GM23338 (cell line): ENCODE data around the gene SSBP2. TPM values are rescaled to one million over a fixed set of nuclear protein-coding genes. Genes with fewer than 3 reads are reported as not detected.

Source experiments
- ATAC-seq: fragments of 200-7000 bp; cut with Tn5 transposase; 3 replicates; pipeline ENCODE4 v1.9.1; 2020
- DNase-seq: peaks from one replicate; pipeline ENCODE4 v3.0.0-alpha.2; 2015; ENCODE audit warnings: low spot score
- H2AFZ ChIP-seq: fragments of 200-600 bp; sonication (generic); 2 replicates; pipeline ENCODE4 v1.8.0; 2016; ENCODE audit warnings: antibody characterized with exemption, mild to moderate bottlenecking, moderate library complexity
- H3F3A ChIP-seq: fragments of 200-600 bp; sonication (generic); replicated peaks from 2 replicates; pipeline ENCODE4 v1.8.0; 2017; ENCODE audit warnings: antibody characterized with exemption, mixed run types, low read depth
- H3K27ac ChIP-seq: fragments of 200-600 bp; sonication (generic); 2 replicates; pipeline ENCODE4 v1.6.1; 2016; ENCODE audit warnings: low read depth
- H3K27me3 ChIP-seq: fragments of 200-600 bp; sonication (generic); 2 replicates; pipeline ENCODE4 v1.8.0; 2016; ENCODE audit warnings: mild to moderate bottlenecking, mixed run types, moderate library complexity; ENCODE audit not compliant: insufficient read depth
- H3K36me3 ChIP-seq: fragments of 200-600 bp; sonication (generic); 2 replicates; pipeline ENCODE4 v1.8.0; 2016; ENCODE audit warnings: mild to moderate bottlenecking; ENCODE audit not compliant: insufficient read depth
- H3K4me1 ChIP-seq: fragments of 200-600 bp; sonication (generic); 2 replicates; pipeline ENCODE4 v1.8.0; 2016; ENCODE audit warnings: mild to moderate bottlenecking, moderate library complexity; ENCODE audit not compliant: insufficient read depth
- H3K4me2 ChIP-seq: fragments of 200-600 bp; sonication (generic); 2 replicates; pipeline ENCODE4 v1.7.1; 2017; ENCODE audit warnings: mixed run types
- H3K4me3 ChIP-seq: fragments of 200-600 bp; sonication (generic); 2 replicates; pipeline ENCODE4 v1.6.1; 2016; ENCODE audit warnings: mixed run types
- H3K79me2 ChIP-seq: fragments of 200-600 bp; sonication (generic); replicated peaks from 2 replicates; pipeline ENCODE4 v1.8.0; 2017; ENCODE audit warnings: mild to moderate bottlenecking; ENCODE audit not compliant: insufficient read depth
- H3K9me2 ChIP-seq: fragments of 200-600 bp; sonication (generic); 2 replicates; pipeline ENCODE4 v1.8.0; 2017; ENCODE audit not compliant: insufficient read depth
- H4K20me1 ChIP-seq: fragments of 200-600 bp; sonication (generic); replicated peaks from 2 replicates; pipeline ENCODE4 v1.8.0; 2017; ENCODE audit warnings: mild to moderate bottlenecking; ENCODE audit not compliant: insufficient read depth
- H3K27ac Mint-ChIP-seq: 2 replicates; pipeline ENCODE4 v1.8.0; 2020; ENCODE audit warnings: inconsistent platforms, mild to moderate bottlenecking, moderate library complexity, mixed read lengths
- H3K27me3 Mint-ChIP-seq: 3 replicates; pipeline ENCODE4 v1.8.0; 2022; ENCODE audit warnings: low read depth, mild to moderate bottlenecking, moderate library complexity, mixed read lengths, inconsistent platforms; ENCODE audit not compliant: insufficient read depth, poor library complexity
- H3K36me3 Mint-ChIP-seq: 3 replicates; pipeline ENCODE4 v1.8.0; 2021; ENCODE audit warnings: low read depth, mild to moderate bottlenecking, inconsistent platforms, moderate library complexity, mixed read lengths
- H3K4me1 Mint-ChIP-seq: 3 replicates; pipeline ENCODE4 v1.8.0; 2020; ENCODE audit warnings: mild to moderate bottlenecking, inconsistent platforms, mixed read lengths
- H3K4me3 Mint-ChIP-seq: 3 replicates; pipeline ENCODE4 v1.8.0; 2021; ENCODE audit warnings: moderate library complexity, mild to moderate bottlenecking, inconsistent platforms, mixed read lengths
- H3K9me3 Mint-ChIP-seq: 3 replicates; pipeline ENCODE4 v1.8.0; 2020; ENCODE audit warnings: moderate library complexity, mild to moderate bottlenecking, inconsistent platforms, mixed read lengths
- CREB1 ChIP-seq: fragments of 250-450 bp; sonication (Bioruptor Pico); IDR thresholded peaks from 2 replicates; pipeline ENCODE4 v1.5.0; 2020; ENCODE audit warnings: low read depth, mild to moderate bottlenecking, moderate library complexity
- EZH2 ChIP-seq: fragments of 200-600 bp; sonication (generic); IDR thresholded peaks from one replicate; pipeline ENCODE4 v1.8.0; 2017; ENCODE audit warnings: antibody characterized with exemption, mild to moderate bottlenecking, low read depth; ENCODE audit not compliant: unreplicated experiment
- EZH2phosphoT487 ChIP-seq: fragments of 200-600 bp; sonication (generic); IDR thresholded peaks from one replicate; pipeline ENCODE4 v1.8.1; 2018; ENCODE audit warnings: antibody characterized with exemption; ENCODE audit not compliant: unreplicated experiment
- JUNB ChIP-seq: IDR thresholded peaks from one replicate; pipeline ENCODE4 v1.6.1; 2016; ENCODE audit warnings: antibody characterized with exemption; ENCODE audit not compliant: unreplicated experiment
- POLR2AphosphoS5 ChIP-seq: IDR thresholded peaks from 2 replicates; pipeline ENCODE4 v1.6.1; 2016; ENCODE audit warnings: antibody characterized with exemption, low read depth
- STAT1 ChIP-seq: IDR thresholded peaks from one replicate; pipeline ENCODE4 v1.6.1; 2016; ENCODE audit warnings: antibody characterized with exemption; ENCODE audit not compliant: unreplicated experiment
- ZNF331 ChIP-seq: fragments of 250-450 bp; sonication (Bioruptor Pico); IDR thresholded peaks from 2 replicates; pipeline ENCODE4 v1.5.0; 2020; ENCODE audit warnings: low read depth, mild to moderate bottlenecking, moderate library complexity
- polyA plus RNA-seq: library from polyadenylated mRNA; unstranded; fragments of >200 nt; fragmentation: Nextera tagmentation; extraction: Ambion mirVana; gene quantifications from 2 replicates; pipeline ENCODE4 v1.2.1, GENCODE V29; 2016
- total RNA-seq: library from RNA; depleted of rRNA; stranded (reverse); fragments of >200 nt; shearing (Covaris generic); gene quantifications from 2 replicates; pipeline ENCODE4 v1.2.3, GENCODE V29; 2014
- TF ChIP-seq, protein P1 (sequence below): IDR thresholded peaks from 2 replicates; pipeline ENCODE4 v1.6.1; 2016; ENCODE audit warnings: antibody characterized with exemption
- TF ChIP-seq, protein P2 (sequence below), 2 experiments: fragments of 200-600 bp in 1 of 2; sonication (generic) in 1 of 2; conservative IDR thresholded peaks; 2 replicates each; pipeline versions ENCODE4 v1.5.1 to v1.6.1; 2016 to 2017; ENCODE audit warnings: antibody characterized with exemption in 2 of 2, low read depth in 2 of 2, mild to moderate bottlenecking in 2 of 2, moderate library complexity in 1 of 2
- TF ChIP-seq, protein P3 (sequence below): IDR thresholded peaks from one replicate; pipeline ENCODE4 v1.6.1; 2018; ENCODE audit warnings: antibody characterized with exemption; ENCODE audit not compliant: unreplicated experiment

The SSBP2 gene
- total and polyA plus RNA-seq, 2 experiments from 2014 or later: 21.5 to 24.7 TPM

DNA sequence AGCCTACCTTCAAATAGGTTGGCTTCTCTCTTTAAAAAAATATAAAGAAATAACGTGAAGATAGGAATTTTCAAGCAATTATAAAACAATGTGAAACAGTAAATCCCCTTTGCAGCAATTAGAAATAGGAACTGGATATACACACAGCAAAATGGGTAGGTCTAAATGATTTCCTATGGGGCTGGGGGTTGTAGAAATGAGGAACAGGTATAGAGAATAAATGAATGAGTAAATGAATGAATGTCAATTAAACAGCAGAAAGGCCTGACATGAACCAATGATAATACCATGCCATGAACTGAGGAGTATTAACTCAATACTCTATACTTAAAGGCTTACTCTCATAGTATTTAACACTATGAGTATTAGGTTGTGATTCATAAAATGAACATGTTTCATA is 21.6 kb downstream of the SSBP2 start:
- H3K4me1 ChIP-seq: peaks cover 8% of the 10 kb centered on the region
- H3K27me3 Mint-ChIP-seq: no peaks in the 10 kb centered on the region
- no peak overlapping the region for H3K4me2 ChIP-seq
- H3K27me3 ChIP-seq: no peaks in the 10 kb centered on the region
- H3K36me3 ChIP-seq: no peaks in the 10 kb centered on the region
- H3K9me3 Mint-ChIP-seq: no peaks in the 10 kb centered on the region
- no peaks in the 10 kb centered on the region for H3K9me2 ChIP-seq
- DNase-seq (no peak), ATAC-seq (no peak)
- TF ChIP-seq EZH2phosphoT487 (no peak), EZH2 (no peak), ZNF331 (CRISPR knock-in tag) (no peak)
- TF ChIP-seq, protein P1, sequence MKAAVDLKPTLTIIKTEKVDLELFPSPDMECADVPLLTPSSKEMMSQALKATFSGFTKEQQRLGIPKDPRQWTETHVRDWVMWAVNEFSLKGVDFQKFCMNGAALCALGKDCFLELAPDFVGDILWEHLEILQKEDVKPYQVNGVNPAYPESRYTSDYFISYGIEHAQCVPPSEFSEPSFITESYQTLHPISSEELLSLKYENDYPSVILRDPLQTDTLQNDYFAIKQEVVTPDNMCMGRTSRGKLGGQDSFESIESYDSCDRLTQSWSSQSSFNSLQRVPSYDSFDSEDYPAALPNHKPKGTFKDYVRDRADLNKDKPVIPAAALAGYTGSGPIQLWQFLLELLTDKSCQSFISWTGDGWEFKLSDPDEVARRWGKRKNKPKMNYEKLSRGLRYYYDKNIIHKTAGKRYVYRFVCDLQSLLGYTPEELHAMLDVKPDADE: no peak
- no peak overlapping the region for H3K4me3 Mint-ChIP-seq
- H4K20me1 ChIP-seq: no peaks in the 10 kb centered on the region
- peaks cover 22% of the 10 kb centered on the region; the same call in 2 of the 3 replicates for H3K4me1 Mint-ChIP-seq
- H3K4me3 ChIP-seq: no peak overlapping the region
- H2AFZ ChIP-seq: no peak overlapping the region
- no peaks in the 10 kb centered on the region for H3K36me3 Mint-ChIP-seq
- no peaks in the 10 kb centered on the region for H3K79me2 ChIP-seq
- no peak overlapping the region for H3K27ac ChIP-seq
- H3K27ac Mint-ChIP-seq: no peak overlapping the region
- no peaks in the 10 kb centered on the region for H3F3A ChIP-seq

DNA sequence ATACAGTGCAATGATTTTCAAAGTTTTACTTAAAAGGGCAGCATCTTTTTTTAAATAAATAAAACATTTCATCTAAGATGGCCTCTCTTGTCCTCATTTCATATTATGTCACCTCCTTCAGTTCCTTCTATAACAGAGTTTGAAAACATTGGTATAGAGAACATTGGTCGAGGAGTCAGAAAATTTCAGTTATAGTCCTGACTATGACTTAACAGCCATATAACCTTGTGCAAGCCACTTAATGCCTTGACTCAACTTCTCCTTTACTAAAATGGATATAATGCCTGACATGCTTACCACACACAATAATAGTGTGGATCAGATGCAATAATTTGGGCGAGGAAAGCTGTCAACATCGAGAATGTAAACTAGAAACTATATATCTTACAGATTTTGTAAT is 22.6 kb downstream of the SSBP2 start:
- Histone ChIP-seq H3K4me2 (no peak overlapping the region), H3F3A (no peaks in the 10 kb centered on the region), H3K36me3 (no peaks in the 10 kb centered on the region), H3K27me3 (no peaks in the 10 kb centered on the region), H2AFZ (no peak overlapping the region), H3K4me3 (no peak overlapping the region), H3K9me2 (no peaks in the 10 kb centered on the region), H3K4me1 (peaks cover 17% of the 10 kb centered on the region), H3K79me2 (no peaks in the 10 kb centered on the region), H4K20me1 (no peaks in the 10 kb centered on the region), H3K27ac (no peak overlapping the region)
- Mint-ChIP-seq H3K27ac (no peak overlapping the region), H3K36me3 (no peaks in the 10 kb centered on the region), H3K9me3 (no peaks in the 10 kb centered on the region), H3K4me3 (no peak overlapping the region), H3K4me1 (peaks cover 24% of the 10 kb centered on the region; the same call in 2 of the 3 replicates), H3K27me3 (no peaks in the 10 kb centered on the region)
- ATAC-seq (no peak), DNase-seq (no peak)
- TF ChIP-seq EZH2 (no peak), JUNB (no peak), EZH2phosphoT487 (no peak), POLR2AphosphoS5 (no peak), CREB1 (CRISPR knock-in tag) (no peak), STAT1 (no peak), ZNF331 (CRISPR knock-in tag) (no peak)
- TF ChIP-seq, protein P2, sequence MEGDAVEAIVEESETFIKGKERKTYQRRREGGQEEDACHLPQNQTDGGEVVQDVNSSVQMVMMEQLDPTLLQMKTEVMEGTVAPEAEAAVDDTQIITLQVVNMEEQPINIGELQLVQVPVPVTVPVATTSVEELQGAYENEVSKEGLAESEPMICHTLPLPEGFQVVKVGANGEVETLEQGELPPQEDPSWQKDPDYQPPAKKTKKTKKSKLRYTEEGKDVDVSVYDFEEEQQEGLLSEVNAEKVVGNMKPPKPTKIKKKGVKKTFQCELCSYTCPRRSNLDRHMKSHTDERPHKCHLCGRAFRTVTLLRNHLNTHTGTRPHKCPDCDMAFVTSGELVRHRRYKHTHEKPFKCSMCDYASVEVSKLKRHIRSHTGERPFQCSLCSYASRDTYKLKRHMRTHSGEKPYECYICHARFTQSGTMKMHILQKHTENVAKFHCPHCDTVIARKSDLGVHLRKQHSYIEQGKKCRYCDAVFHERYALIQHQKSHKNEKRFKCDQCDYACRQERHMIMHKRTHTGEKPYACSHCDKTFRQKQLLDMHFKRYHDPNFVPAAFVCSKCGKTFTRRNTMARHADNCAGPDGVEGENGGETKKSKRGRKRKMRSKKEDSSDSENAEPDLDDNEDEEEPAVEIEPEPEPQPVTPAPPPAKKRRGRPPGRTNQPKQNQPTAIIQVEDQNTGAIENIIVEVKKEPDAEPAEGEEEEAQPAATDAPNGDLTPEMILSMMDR (conservative IDR thresholded peaks at IDR 0.05; ENCODE audit: low read depth in 2 of 2): no peak
- TF ChIP-seq, protein P3, sequence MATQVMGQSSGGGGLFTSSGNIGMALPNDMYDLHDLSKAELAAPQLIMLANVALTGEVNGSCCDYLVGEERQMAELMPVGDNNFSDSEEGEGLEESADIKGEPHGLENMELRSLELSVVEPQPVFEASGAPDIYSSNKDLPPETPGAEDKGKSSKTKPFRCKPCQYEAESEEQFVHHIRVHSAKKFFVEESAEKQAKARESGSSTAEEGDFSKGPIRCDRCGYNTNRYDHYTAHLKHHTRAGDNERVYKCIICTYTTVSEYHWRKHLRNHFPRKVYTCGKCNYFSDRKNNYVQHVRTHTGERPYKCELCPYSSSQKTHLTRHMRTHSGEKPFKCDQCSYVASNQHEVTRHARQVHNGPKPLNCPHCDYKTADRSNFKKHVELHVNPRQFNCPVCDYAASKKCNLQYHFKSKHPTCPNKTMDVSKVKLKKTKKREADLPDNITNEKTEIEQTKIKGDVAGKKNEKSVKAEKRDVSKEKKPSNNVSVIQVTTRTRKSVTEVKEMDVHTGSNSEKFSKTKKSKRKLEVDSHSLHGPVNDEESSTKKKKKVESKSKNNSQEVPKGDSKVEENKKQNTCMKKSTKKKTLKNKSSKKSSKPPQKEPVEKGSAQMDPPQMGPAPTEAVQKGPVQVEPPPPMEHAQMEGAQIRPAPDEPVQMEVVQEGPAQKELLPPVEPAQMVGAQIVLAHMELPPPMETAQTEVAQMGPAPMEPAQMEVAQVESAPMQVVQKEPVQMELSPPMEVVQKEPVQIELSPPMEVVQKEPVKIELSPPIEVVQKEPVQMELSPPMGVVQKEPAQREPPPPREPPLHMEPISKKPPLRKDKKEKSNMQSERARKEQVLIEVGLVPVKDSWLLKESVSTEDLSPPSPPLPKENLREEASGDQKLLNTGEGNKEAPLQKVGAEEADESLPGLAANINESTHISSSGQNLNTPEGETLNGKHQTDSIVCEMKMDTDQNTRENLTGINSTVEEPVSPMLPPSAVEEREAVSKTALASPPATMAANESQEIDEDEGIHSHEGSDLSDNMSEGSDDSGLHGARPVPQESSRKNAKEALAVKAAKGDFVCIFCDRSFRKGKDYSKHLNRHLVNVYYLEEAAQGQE: no peak
- TF ChIP-seq, protein P1: no peak
